Mesenchymal stem cell (in vitro differentiated cells and primary cell): Measurements from ENCODE around the gene HTRA3.

Source experiments
- DNase-seq: peaks from one replicate; pipeline ENCODE4 v3.0.0-alpha.2; 2013
- H2AFZ ChIP-seq: one replicate; pipeline ENCODE4 v1.6.1; 2013; ENCODE audit warnings: low read depth, mild to moderate bottlenecking, control low read depth, inconsistent platforms, low read length, moderate library complexity
- H2AK5ac ChIP-seq: 2 replicates; pipeline ENCODE4 v1.6.1; 2013; ENCODE audit warnings: low read length, moderate library complexity, mild to moderate bottlenecking, inconsistent platforms; ENCODE audit not compliant: severe bottlenecking
- H2BK120ac ChIP-seq: one replicate; pipeline ENCODE4 v1.6.1; 2013; ENCODE audit warnings: low read depth, mild to moderate bottlenecking, inconsistent platforms, low read length, moderate library complexity
- H2BK12ac ChIP-seq, 2 experiments: one replicate each; pipeline ENCODE4 v1.6.1; 2013; ENCODE audit warnings: inconsistent platforms in 2 of 2, low read length in 2 of 2, mild to moderate bottlenecking in 2 of 2, moderate library complexity in 2 of 2, control low read depth in 1 of 2
- H2BK15ac ChIP-seq: one replicate; pipeline ENCODE4 v1.6.1; 2013; ENCODE audit warnings: mild to moderate bottlenecking, low read depth, inconsistent platforms; ENCODE audit not compliant: poor library complexity, severe bottlenecking
- H2BK5ac ChIP-seq: 2 replicates; pipeline ENCODE4 v1.6.1; 2013; ENCODE audit warnings: low read depth, mild to moderate bottlenecking, low read length, control low read depth, inconsistent platforms; ENCODE audit not compliant: poor library complexity, severe bottlenecking
- H3K14ac ChIP-seq, 2 experiments: one replicate each; pipeline ENCODE4 v1.6.1; 2013; ENCODE audit warnings: inconsistent platforms in 2 of 2, low read length in 2 of 2, control low read depth in 1 of 2, mild to moderate bottlenecking in 1 of 2, moderate library complexity in 1 of 2
- H3K18ac ChIP-seq, 2 experiments: one replicate each; pipeline ENCODE4 v1.6.1; 2013; ENCODE audit warnings: inconsistent platforms in 2 of 2, low read length in 2 of 2, control low read depth in 1 of 2, low read depth in 1 of 2, mild to moderate bottlenecking in 1 of 2
- H3K23ac ChIP-seq, 2 experiments: one replicate each; pipeline ENCODE4 v1.6.1; 2013; ENCODE audit warnings: inconsistent platforms in 2 of 2, low read length in 2 of 2, mild to moderate bottlenecking in 2 of 2, moderate library complexity in 2 of 2, control low read depth in 1 of 2
- H3K27ac ChIP-seq: 2 replicates; pipeline ENCODE4 v1.5.1; 2013; ENCODE audit warnings: mild to moderate bottlenecking, moderate library complexity, low read length, control low read depth, inconsistent platforms; ENCODE audit not compliant: poor library complexity, severe bottlenecking
- H3K27me3 ChIP-seq, 2 experiments: 2 replicates each; pipeline versions ENCODE4 v1.6.1 to v1.7.0; 2013; ENCODE audit warnings: low read length in 2 of 2, mild to moderate bottlenecking in 2 of 2, moderate library complexity in 2 of 2, control low read depth in 1 of 2, inconsistent platforms in 1 of 2; ENCODE audit not compliant: control insufficient read depth in 1 of 2, insufficient read depth in 1 of 2
- H3K36me3 ChIP-seq, 2 experiments: 2 replicates each; pipeline versions ENCODE4 v1.6.1 to v1.7.0; 2013; ENCODE audit warnings: low read length in 2 of 2, control low read depth in 1 of 2, inconsistent platforms in 1 of 2, low read depth in 1 of 2, mild to moderate bottlenecking in 1 of 2; ENCODE audit not compliant: insufficient read depth in 2 of 2, control insufficient read depth in 1 of 2
- H3K4ac ChIP-seq, 2 experiments: one replicate each; pipeline ENCODE4 v1.6.1; 2013; ENCODE audit warnings: inconsistent platforms in 2 of 2, low read length in 2 of 2, mild to moderate bottlenecking in 2 of 2, moderate library complexity in 2 of 2, control low read depth in 1 of 2, low read depth in 1 of 2
- H3K4me1 ChIP-seq: 2 replicates; pipeline ENCODE4 v1.6.1; 2013; ENCODE audit warnings: low read depth, low read length, control low read depth; ENCODE audit not compliant: control insufficient read depth, insufficient read depth
- H3K4me2 ChIP-seq: 2 replicates; pipeline ENCODE4 v1.6.1; 2013; ENCODE audit warnings: low read length, mild to moderate bottlenecking, inconsistent platforms; ENCODE audit not compliant: poor library complexity, severe bottlenecking
- H3K4me3 ChIP-seq, 2 experiments: 2 replicates each; pipeline versions ENCODE4 v1.5.1 to v1.7.0; 2013; ENCODE audit warnings: low read length in 2 of 2, mild to moderate bottlenecking in 2 of 2, control low read depth in 1 of 2, low read depth in 1 of 2; ENCODE audit not compliant: insufficient read depth in 1 of 2
- H3K79me1 ChIP-seq: replicated peaks from 2 replicates; pipeline ENCODE4 v1.6.1; 2013; ENCODE audit warnings: mild to moderate bottlenecking, control low read depth, low read length, inconsistent platforms; ENCODE audit not compliant: poor library complexity, severe bottlenecking
- H3K9ac ChIP-seq: 2 replicates; pipeline ENCODE4 v1.7.0; 2013; ENCODE audit warnings: mild to moderate bottlenecking, low read length, moderate library complexity
- H3K9me3 ChIP-seq: 2 replicates; pipeline ENCODE4 v1.7.0; 2013; ENCODE audit warnings: mild to moderate bottlenecking, low read length; ENCODE audit not compliant: control insufficient read depth
- H4K8ac ChIP-seq: one replicate; pipeline ENCODE4 v1.6.1; 2013; ENCODE audit warnings: inconsistent platforms, mild to moderate bottlenecking, low read length, moderate library complexity
- H4K91ac ChIP-seq: one replicate; pipeline ENCODE4 v1.6.1; 2013; ENCODE audit warnings: mild to moderate bottlenecking, low read length, inconsistent platforms
- WGBS: methylation state at CpG from one replicate; pipeline ENCODE4 v1.1.7; 2013; ENCODE audit warnings: mixed read lengths; 5-methylcytosine and 5-hydroxymethylcytosine counted together

Gene HTRA3

GRCh38 chr4:8307714-8308113, 38.2 kb downstream of the HTRA3 start:
- Histone ChIP-seq H3K27ac (no peak overlapping the region), H3K9ac (no peak overlapping the region), H3K79me1 (no peaks in the 10 kb centered on the region), H3K4me1 (peaks cover 23% of the 10 kb centered on the region), H2BK120ac (no peak overlapping the region), H3K14ac (no peak overlapping the region), H4K91ac (no peak overlapping the region), H2BK5ac (no peak overlapping the region), H2AFZ (no peak overlapping the region), H4K8ac (no peak overlapping the region), H3K27me3 (peaks cover 27 to 34% of the 10 kb centered on the region in 2 experiments), H3K36me3 (no peaks in the 10 kb centered on the region), H3K4me3 (no peak overlapping the region), H2AK5ac (no peak overlapping the region), H2BK15ac (no peak overlapping the region), H3K18ac (no peak overlapping the region), H3K4ac (no peak overlapping the region), H2BK12ac (no peak overlapping the region), H3K4me2 (no peak overlapping the region), H3K23ac (no peak overlapping the region), H3K9me3 (peaks cover 7% of the 10 kb centered on the region)
- DNase-seq, result no peak
- 100% methylated on average over 3 of the region's 7 CpGs for WGBS

GRCh38 chr4:8308144-8308543, 38.6 kb downstream of the HTRA3 start:
- 94% methylated on average over 6 of the region's 9 CpGs for WGBS
- Histone ChIP-seq H3K14ac (no peak overlapping the region), H2AFZ (no peak overlapping the region), H2BK5ac (no peak overlapping the region), H3K9ac (no peak overlapping the region), H3K4me1 (peaks cover 23% of the 10 kb centered on the region), H3K23ac (no peak overlapping the region), H2BK12ac (no peak overlapping the region), H3K79me1 (no peaks in the 10 kb centered on the region), H3K4ac (no peak overlapping the region), H4K91ac (no peak overlapping the region), H2AK5ac (no peak overlapping the region), H3K18ac (no peak overlapping the region), H3K9me3 (peaks cover 11% of the 10 kb centered on the region), H2BK120ac (no peak overlapping the region), H3K4me3 (no peak overlapping the region), H3K27me3 (peaks cover 27 to 34% of the 10 kb centered on the region in 2 experiments), H3K4me2 (no peak overlapping the region), H2BK15ac (no peak overlapping the region), H4K8ac (no peak overlapping the region), H3K36me3 (no peaks in the 10 kb centered on the region), H3K27ac (no peak overlapping the region)
- no peak for DNase-seq

GRCh38 chr4:8308856-8309771, 39.6 kb downstream of the HTRA3 start:
- no peak overlapping the region for H3K18ac ChIP-seq
- H3K4me1 ChIP-seq, result peaks cover 19% of the 10 kb centered on the region
- DNase-seq, result peak; percentile 22
- no peak overlapping the region for H2AK5ac ChIP-seq
- H2BK15ac ChIP-seq, result peak overlapping the region; percentile 71
- no peak overlapping the region for H4K8ac ChIP-seq
- H3K9me3 ChIP-seq, result peaks cover 14% of the 10 kb centered on the region
- no peak overlapping the region for H3K14ac ChIP-seq
- 84% methylated on average over 23 of the region's 24 CpGs for WGBS
- H3K23ac ChIP-seq, result no peak overlapping the region
- no peak overlapping the region for H3K4ac ChIP-seq
- H3K79me1 ChIP-seq, result no peaks in the 10 kb centered on the region
- no peak overlapping the region for H3K27ac ChIP-seq
- no peaks in the 10 kb centered on the region for H3K36me3 ChIP-seq
- no peak overlapping the region for H3K4me3 ChIP-seq
- no peak overlapping the region for H3K9ac ChIP-seq
- H3K4me2 ChIP-seq, result no peak overlapping the region
- no peak overlapping the region for H2BK120ac ChIP-seq
- H3K27me3 ChIP-seq, result peaks cover 27 to 34% of the 10 kb centered on the region in 2 experiments
- no peak overlapping the region for H2BK12ac ChIP-seq
- no peak overlapping the region for H2BK5ac ChIP-seq
- no peak overlapping the region for H2AFZ ChIP-seq
- H4K91ac ChIP-seq, result no peak overlapping the region

GRCh38 chr4:8310306-8310705, 40.8 kb downstream of the HTRA3 start:
- 85% methylated on average over 9 of the region's 10 CpGs for WGBS
- Histone ChIP-seq H3K14ac (no peak overlapping the region), H2AFZ (no peak overlapping the region), H3K36me3 (no peaks in the 10 kb centered on the region), H3K4me1 (peaks cover 23% of the 10 kb centered on the region), H3K4me2 (no peak overlapping the region), H3K79me1 (no peaks in the 10 kb centered on the region), H3K23ac (no peak overlapping the region), H3K4me3 (no peak overlapping the region), H2BK15ac (no peak overlapping the region), H2BK5ac (no peak overlapping the region), H3K9ac (no peak overlapping the region), H4K8ac (no peak overlapping the region), H3K4ac (no peak overlapping the region), H2BK120ac (no peak overlapping the region), H2AK5ac (no peak overlapping the region), H2BK12ac (no peak overlapping the region), H3K18ac (no peak overlapping the region), H4K91ac (no peak overlapping the region), H3K9me3 (peaks cover 14% of the 10 kb centered on the region), H3K27me3 (peaks cover 27 to 34% of the 10 kb centered on the region in 2 experiments), H3K27ac (no peak overlapping the region)
- no peak for DNase-seq
